GM18526 (cell line): Measurements from ENCODE around the gene CDC20B.

Source experiments
- POLR2A ChIP-seq: IDR thresholded peaks from 3 replicates; pipeline ENCODE4 v1.6.1; 2011; ENCODE audit not compliant: insufficient read length; ENCODE audit errors: extremely low read depth

Gene CDC20B

GRCh38 chr5:55081541-55081940 lies 91.4 kb downstream of the CDC20B start:
- TF ChIP-seq POLR2A, result no peak

DNA sequence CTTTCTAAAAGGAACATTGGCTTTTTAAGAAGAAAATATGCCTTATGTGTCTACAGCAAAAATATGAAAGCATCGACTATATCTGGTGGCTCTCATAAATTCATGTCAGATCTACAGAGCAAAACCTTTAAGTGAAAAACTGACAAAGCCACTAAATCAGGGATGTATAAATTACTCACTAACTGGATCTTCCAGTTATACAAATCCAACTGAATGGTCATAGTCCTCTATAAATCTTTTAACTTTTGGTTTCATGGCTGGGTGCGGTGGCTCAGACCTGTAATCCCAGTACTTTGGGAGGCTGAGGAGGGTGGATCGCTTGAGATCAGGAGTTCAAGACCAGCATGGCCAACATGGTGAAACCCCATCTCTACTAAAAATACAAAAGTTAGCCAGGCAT lies 99.8 kb downstream of the CDC20B start:
- TF ChIP-seq POLR2A, result no peak

- no peak for TF ChIP-seq POLR2A
Measured at GRCh38 chr5:55072666-55073065, 100.3 kb downstream of the CDC20B start.

- TF ChIP-seq POLR2A, result no peak
Measured at GRCh38 chr5:55071413-55071812, 101.6 kb downstream of the CDC20B start.

DNA sequence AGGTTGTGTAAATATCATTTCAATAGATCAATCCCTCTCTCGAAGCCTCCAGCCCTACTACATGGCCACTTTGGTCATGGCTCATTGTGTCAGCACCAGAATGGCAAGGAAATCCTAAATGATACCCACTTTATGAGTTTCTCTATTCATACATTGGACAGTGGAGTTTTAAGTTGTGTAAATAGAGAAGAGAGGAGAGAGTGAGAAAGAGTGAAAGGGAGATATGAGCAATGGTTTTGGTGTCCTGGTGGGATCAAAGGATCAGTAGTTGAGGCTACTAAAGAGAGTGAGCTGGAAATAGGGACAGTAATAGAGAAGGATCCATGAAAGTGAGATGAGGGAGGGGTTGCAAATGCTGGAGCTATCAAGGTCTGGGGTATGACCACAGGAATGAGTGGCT lies 102.0 kb downstream of the CDC20B start:
- TF ChIP-seq POLR2A, result no peak

GRCh38 chr5:55066277-55066676 lies 106.7 kb downstream of the CDC20B start:
- no peak for TF ChIP-seq POLR2A

GRCh38 chr5:55064523-55064922 lies 108.5 kb downstream of the CDC20B start:
- TF ChIP-seq POLR2A, result no peak

DNA sequence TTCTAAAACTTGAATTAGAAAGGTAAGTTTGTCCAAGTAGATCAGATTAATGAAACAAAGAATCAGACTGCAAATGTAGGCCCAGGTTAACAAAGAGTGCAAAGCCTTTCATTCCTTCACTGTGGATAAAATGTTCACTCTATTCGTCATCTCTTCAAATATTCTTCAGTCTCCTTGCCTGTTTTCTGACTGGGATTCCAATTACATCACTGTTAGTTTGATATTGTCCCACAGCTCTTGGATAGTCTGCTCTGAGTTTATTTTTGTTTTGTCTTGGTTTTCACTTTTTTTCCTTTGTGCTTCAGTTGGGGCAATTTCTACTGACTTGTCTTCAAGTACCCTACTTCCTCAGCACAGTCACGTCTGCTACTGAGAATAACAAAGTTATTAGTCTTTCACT lies 109.1 kb downstream of the CDC20B start:
- no peak for TF ChIP-seq POLR2A

DNA sequence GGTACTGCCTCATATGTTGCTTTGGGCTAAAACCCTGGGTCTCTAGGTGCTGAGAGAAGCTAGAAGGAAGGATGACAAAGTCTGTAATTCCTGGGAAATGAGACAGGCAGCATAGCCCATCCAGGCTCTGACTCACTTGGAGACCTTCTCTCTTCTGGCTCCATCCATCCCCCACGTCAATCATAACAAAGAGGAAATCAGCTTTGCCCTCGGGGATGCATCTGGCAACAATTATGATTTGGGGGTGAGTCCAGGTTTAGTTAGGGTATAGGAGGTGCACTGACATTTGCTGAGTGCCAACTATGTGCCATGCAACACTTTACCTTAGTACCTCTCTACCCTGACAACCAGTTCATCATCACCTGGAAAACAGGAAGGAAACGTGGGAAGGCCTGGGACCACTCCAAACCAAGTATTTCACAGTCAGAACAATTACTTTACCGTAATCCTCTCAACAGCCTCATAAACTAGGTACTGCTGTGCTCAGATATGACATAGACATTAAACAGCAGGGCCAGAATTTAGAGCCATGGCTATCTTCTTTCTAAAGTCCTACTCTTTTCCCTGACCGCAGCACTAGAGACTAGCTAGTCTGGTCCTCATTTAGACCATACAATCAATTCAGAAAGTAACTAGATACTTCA lies 109.6 kb downstream of the CDC20B start:
- no peak for TF ChIP-seq POLR2A
